Measurements from ENCODE around the gene OR9Q1. TPM values are rescaled to one million over a fixed set of nuclear protein-coding genes. Genes with fewer than 3 reads are reported as not detected.
A peak's percentile ranks its signal among the peaks of the same experiment; 100 is the strongest.

Gene OR9Q1
- total RNA-seq (2012; rRNA removed): not detected in 2 replicates
- not detected in 2 replicates for polyA plus RNA-seq (2012; rRNA removed)
- polyA plus RNA-seq (2012; cell fraction: cytosol; rRNA removed): not detected in 2 replicates
- not detected in 2 replicates for polyA plus RNA-seq (2012; cell fraction: nucleus; rRNA removed; ENCODE audit: low replicate concordance)
- percentile 16 among the genes with signal in this experiment for Bru-seq, nascent RNA
- percentile 20 among the genes with signal in this experiment for BruChase-seq, experiment 1, labeled RNA remaining after a 6-hour chase
- BruChase-seq, experiment 2, labeled RNA remaining after a 2-hour chase: percentile 23 among the genes with signal in this experiment
- long read RNA-seq, partial matches to known transcripts: 0 of 2 reads
- long read RNA-seq, other reads (novel, unspliced or antisense): 2 of 2 reads

- Histone ChIP-seq H3K9ac (ENCODE audit: low read depth, low read length) (peak within 1 kb of the TSS; percentile 46), H3K23ac (ENCODE audit: low read depth, low read length) (peak within 1 kb of the TSS; percentile 59; the same call in 1 of the 2 replicates), H4K5ac (ENCODE audit: low read depth, low read length) (peak within 1 kb of the TSS; percentile 93), H2BK120ac (ENCODE audit: low read depth, low read length) (peak within 1 kb of the TSS; percentile 81), H3K9me3 (ENCODE audit: control insufficient read depth, insufficient read depth, low read length) (no peaks in the 10 kb centered on the region), H3K4me2 (ENCODE audit: low read depth, low read length) (no peak within 1 kb of the TSS; the same call in 1 of the 2 replicates), H3K4ac (ENCODE audit: low read depth, low read length) (peak within 1 kb of the TSS; percentile 91), H2AK5ac (ENCODE audit: low read depth, low read length) (peak within 1 kb of the TSS; percentile 85), H3K4me3 (ENCODE audit: insufficient read depth, low read depth, low read length) (no peak within 1 kb of the TSS), H3K56ac (ENCODE audit: extremely low read depth, insufficient read depth, low read length) (peak within 1 kb of the TSS; percentile 34; the same call in 1 of the 2 replicates), H2BK20ac (ENCODE audit: low read depth, low read length) (peak within 1 kb of the TSS; percentile 92), H2BK5ac (ENCODE audit: low read depth, low read length, poor library complexity, severe bottlenecking) (peak within 1 kb of the TSS; percentile 65), H3K14ac (replicated peaks; ENCODE audit: low read depth, low read length) (peak within 1 kb of the TSS; percentile 61), H3K4me1 (ENCODE audit: control insufficient read depth, insufficient read depth, low read length) (peaks cover 21% of the 10 kb centered on the region), H3K18ac (ENCODE audit: low read depth, low read length) (peak within 1 kb of the TSS; percentile 95), H2AFZ (replicated peaks; ENCODE audit: low read length, poor library complexity) (peak within 1 kb of the TSS; percentile 78), H4K8ac (ENCODE audit: low read depth in 2 of 2, low read length in 2 of 2) (peak within 1 kb of the TSS; percentile 65 to 88), H3K9me1 (ENCODE audit: insufficient read depth, low read length) (peaks cover 16% of the 10 kb centered on the region), H3K36me3 (ENCODE audit: control insufficient read depth, insufficient read depth, low read length) (no peaks in the 10 kb centered on the region), H2BK15ac (ENCODE audit: low read depth, low read length) (peak within 1 kb of the TSS; percentile 94), H3K27me3 (ENCODE audit: control insufficient read depth, insufficient read depth, low read length) (no peaks in the 10 kb centered on the region), H3K27ac (ENCODE audit: insufficient read depth, low read length) (peak within 1 kb of the TSS; percentile 66), H3K79me1 (ENCODE audit: low read depth in 1 of 2, low read length in 2 of 2) (no peaks in the 10 kb centered on the region), H4K91ac (ENCODE audit: insufficient read depth, low read depth, low read length) (peak within 1 kb of the TSS; percentile 79), H4K20me1 (ENCODE audit: insufficient read depth, low read length) (no peaks in the 10 kb centered on the region), H2AK9ac (replicated peaks; ENCODE audit: low read depth, low read length, poor library complexity) (peak within 1 kb of the TSS; percentile 12)
- dilution Hi-C loops (cut with HindIII; ENCODE audit: low sequenced_read_pairs, unreplicated experiment) (no loop called here), in situ Hi-C loops (cut with MboI; ENCODE audit: low sequenced_read_pairs) (no loop called here), intact Hi-C loops (cut with micrococcal nuclease) (no loop called here)
- no peak for DNase-seq
- BruUV-seq (replicated peaks): no TSS peak
- no CpG with 5 or more reads among the region's 5 CpGs for WGBS, 2 experiments (ENCODE audit: extremely low coverage in 2 of 2, insufficient read length in 1 of 2)
- ATAC-seq (ENCODE audit: low read depth): no peak
- ChIA-PET POLR2A (ENCODE audit: unreplicated experiment) (no interaction called here), CTCF (no interaction called here)
- TF ChIP-seq CEBPB (IDR thresholded peaks at IDR 0.05; ENCODE audit: low read depth, low read length) (no peak), NFE2L2 (IDR thresholded peaks at IDR 0.05; ENCODE audit: low read depth, low read length) (no peak)
These were observed at the start of gene OR9Q1 for GRCh38 chr11:58023435-58023931. TSS of gene OR9Q1 (plus strand) at chr11:58023881. CDS start at chr11:58179445, 155,564 bp downstream.
